OCI-LY7 (cell line): ENCODE results near the gene OPHN1.

Source experiments
- EZH2phosphoT487 ChIP-seq: fragments of 200-600 bp; sonication (generic); IDR thresholded peaks from 2 replicates; pipeline ENCODE4 v1.6.1; 2018; ENCODE audit warnings: low read depth, borderline replicate concordance, mild to moderate bottlenecking, mixed run types, antibody characterized with exemption, low read length, moderate library complexity, mixed read lengths
- TF ChIP-seq, protein P1 (sequence below): fragments of 200-600 bp; sonication (generic); conservative IDR thresholded peaks from 2 replicates; pipeline ENCODE4 v1.5.1; 2014; ENCODE audit warnings: mild to moderate bottlenecking, antibody characterized with exemption, low read length, moderate library complexity, mixed read lengths

DNA sequence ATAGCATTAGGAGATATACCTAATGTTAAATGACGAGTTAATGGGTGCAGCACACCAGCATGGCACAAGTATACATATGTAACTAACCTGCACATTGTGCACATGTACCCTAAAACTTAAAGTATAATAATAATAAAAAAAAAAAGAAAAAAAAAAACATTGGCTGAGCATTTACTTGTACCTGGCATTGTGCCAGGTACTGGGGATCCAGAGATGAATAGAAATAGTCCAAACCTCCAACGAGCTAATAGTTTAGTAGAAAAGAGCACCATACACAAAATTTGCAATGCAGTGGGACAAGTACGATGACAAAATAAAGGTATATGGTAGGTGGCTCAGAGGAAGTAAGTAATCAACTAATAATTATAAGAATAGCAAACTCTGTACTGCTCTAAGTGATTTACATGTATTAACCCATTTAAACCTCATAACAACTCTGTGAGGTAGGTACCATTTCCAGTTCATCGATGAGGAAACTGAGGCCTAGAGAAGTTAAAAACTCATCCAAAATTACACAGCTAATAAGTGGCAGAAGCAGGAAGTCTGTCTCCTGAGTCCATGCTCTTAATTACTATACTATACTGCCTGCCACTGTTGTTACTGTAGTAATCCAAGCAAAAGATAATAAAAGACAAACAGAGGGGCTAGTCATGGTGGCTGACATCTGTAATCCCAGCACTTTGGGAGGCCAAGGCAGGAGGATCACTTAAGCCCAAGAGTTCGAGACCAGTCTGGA is 319.3 kb downstream of the OPHN1 start:
- TF ChIP-seq, protein P1, sequence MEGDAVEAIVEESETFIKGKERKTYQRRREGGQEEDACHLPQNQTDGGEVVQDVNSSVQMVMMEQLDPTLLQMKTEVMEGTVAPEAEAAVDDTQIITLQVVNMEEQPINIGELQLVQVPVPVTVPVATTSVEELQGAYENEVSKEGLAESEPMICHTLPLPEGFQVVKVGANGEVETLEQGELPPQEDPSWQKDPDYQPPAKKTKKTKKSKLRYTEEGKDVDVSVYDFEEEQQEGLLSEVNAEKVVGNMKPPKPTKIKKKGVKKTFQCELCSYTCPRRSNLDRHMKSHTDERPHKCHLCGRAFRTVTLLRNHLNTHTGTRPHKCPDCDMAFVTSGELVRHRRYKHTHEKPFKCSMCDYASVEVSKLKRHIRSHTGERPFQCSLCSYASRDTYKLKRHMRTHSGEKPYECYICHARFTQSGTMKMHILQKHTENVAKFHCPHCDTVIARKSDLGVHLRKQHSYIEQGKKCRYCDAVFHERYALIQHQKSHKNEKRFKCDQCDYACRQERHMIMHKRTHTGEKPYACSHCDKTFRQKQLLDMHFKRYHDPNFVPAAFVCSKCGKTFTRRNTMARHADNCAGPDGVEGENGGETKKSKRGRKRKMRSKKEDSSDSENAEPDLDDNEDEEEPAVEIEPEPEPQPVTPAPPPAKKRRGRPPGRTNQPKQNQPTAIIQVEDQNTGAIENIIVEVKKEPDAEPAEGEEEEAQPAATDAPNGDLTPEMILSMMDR: no peak
- no peak for TF ChIP-seq EZH2phosphoT487
